H1 (cell line): Measurements from ENCODE around the gene DIPK2A. TPM values are rescaled to one million over a fixed set of nuclear protein-coding genes. Genes with fewer than 3 reads are reported as not detected.

Experiments used
- CTCF ChIA-PET: fragments of 300-600 bp; sonication (Branson Sonifier 250); formaldehyde crosslinking; loops from one replicate; lab custom pipeline; 2021; ENCODE audit not compliant: partially characterized antibody; lab: Charles Lee
- POLR2A ChIA-PET: fragments of 300-600 bp; sonication (Branson Sonifier 250); formaldehyde crosslinking; loops from one replicate; lab custom pipeline; 2021; ENCODE audit warnings: inconsistent platforms; ENCODE audit not compliant: partially characterized antibody; lab: Charles Lee
- DNase-seq, 2 experiments: peaks; one replicate each; pipeline versions ENCODE4 v3.0.0 to v3.0.0-alpha.2; 2010 to 2022; ENCODE audit warnings: low spot score in 2 of 2, low read depth in 1 of 2, mixed read lengths in 1 of 2
- FAIRE-seq: peaks from 2 replicates; lab custom pipeline; 2011; peaks lifted over from hg19 to GRCh38; lab: Jason Lieb, UNC
- H2AFZ ChIP-seq: 2 replicates; pipeline ENCODE4 v1.8.1; 2012; ENCODE audit warnings: low read length, inconsistent platforms
- H2AK5ac ChIP-seq: 2 replicates; pipeline ENCODE4 v1.6.1; 2013; ENCODE audit warnings: low read depth, low read length
- H2BK120ac ChIP-seq: replicated peaks from 2 replicates; pipeline ENCODE3; 2013; ENCODE audit warnings: low read depth, low read length, inconsistent platforms
- H2BK12ac ChIP-seq: 2 replicates; pipeline ENCODE4 v1.6.1; 2013; ENCODE audit warnings: low read depth, low read length
- H2BK15ac ChIP-seq: 2 replicates; pipeline ENCODE4 v1.6.1; 2013; ENCODE audit warnings: low read length
- H2BK20ac ChIP-seq: 2 replicates; pipeline ENCODE4 v1.6.1; 2013; ENCODE audit warnings: low read length
- H2BK5ac ChIP-seq: 2 replicates; pipeline ENCODE4 v1.6.1; 2013; ENCODE audit warnings: low read depth, low read length
- H3K14ac ChIP-seq: 2 replicates; pipeline ENCODE4 v1.6.1; 2013; ENCODE audit warnings: inconsistent platforms; ENCODE audit not compliant: insufficient read length
- H3K18ac ChIP-seq: 2 replicates; pipeline ENCODE4 v1.6.1; 2013; ENCODE audit warnings: low read length; ENCODE audit errors: extremely low read depth
- H3K23ac ChIP-seq: 2 replicates; pipeline ENCODE4 v1.6.1; 2013; ENCODE audit warnings: inconsistent platforms; ENCODE audit not compliant: insufficient read length
- H3K23me2 ChIP-seq: 2 replicates; pipeline ENCODE4 v1.6.1; 2013; ENCODE audit warnings: low read depth, low read length
- H3K27ac ChIP-seq: 2 replicates; pipeline ENCODE4 v1.6.1; 2011; ENCODE audit warnings: low read depth, low read length, inconsistent platforms
- H3K27me3 ChIP-seq, 4 experiments: replicated peaks in 1 of 4; 1 replicate in 1 of 4; 2 replicates in 3 of 4; pipeline versions ENCODE4 v1.6.1 to v1.8.1; 2011 to 2013; ENCODE audit warnings: low read length in 3 of 4, mild to moderate bottlenecking in 3 of 4, inconsistent platforms in 2 of 4, mixed read lengths in 2 of 4, moderate library complexity in 1 of 4; ENCODE audit not compliant: control insufficient read depth in 3 of 4, insufficient read depth in 3 of 4; ENCODE audit errors: extremely low read depth in 1 of 4
- H3K36me3 ChIP-seq, 4 experiments: 2 replicates each; pipeline versions ENCODE4 v1.6.1 to v1.8.1; 2011 to 2013; ENCODE audit warnings: mild to moderate bottlenecking in 4 of 4, low read length in 3 of 4, moderate library complexity in 2 of 4, control low read depth in 1 of 4, inconsistent platforms in 1 of 4; ENCODE audit not compliant: insufficient read depth in 4 of 4, control insufficient read depth in 2 of 4
- H3K4ac ChIP-seq: replicated peaks from 2 replicates; pipeline ENCODE3; 2013; ENCODE audit warnings: low read length, low read depth, mixed read lengths, inconsistent platforms; ENCODE audit not compliant: insufficient read length
- H3K4me1 ChIP-seq, 4 experiments: replicated peaks in 1 of 4; 1 replicate in 1 of 4; 2 replicates in 3 of 4; pipeline versions ENCODE4 v1.6.1 to v1.8.1; 2011 to 2013; ENCODE audit warnings: low read length in 3 of 4, inconsistent platforms in 2 of 4, mixed read lengths in 1 of 4; ENCODE audit not compliant: insufficient read depth in 4 of 4, control insufficient read depth in 3 of 4
- H3K4me2 ChIP-seq, 2 experiments: 2 replicates each; pipeline versions ENCODE4 v1.6.1 to v1.8.1; 2011 to 2013; ENCODE audit warnings: low read depth in 2 of 2, low read length in 2 of 2, control low read depth in 1 of 2, inconsistent platforms in 1 of 2, mild to moderate bottlenecking in 1 of 2; ENCODE audit not compliant: insufficient read depth in 1 of 2
- H3K4me3 ChIP-seq, 4 experiments: fragments of 200-600, 300-600 bp in 1 of 4; sonication (generic), shearing (Covaris generic), sonication (Bioruptor Twin) in 1 of 4; 2 replicates each; pipeline versions ENCODE4 v1.5.1 to v1.8.1; 2011 to 2016; ENCODE audit warnings: low read length in 4 of 4, low read depth in 3 of 4, control low read depth in 2 of 4, inconsistent platforms in 2 of 4, mild to moderate bottlenecking in 2 of 4, mixed read lengths in 1 of 4, moderate library complexity in 1 of 4; ENCODE audit not compliant: insufficient read depth in 2 of 4; ENCODE audit errors: extremely low read depth in 1 of 4
- H3K56ac ChIP-seq: replicated peaks from 2 replicates; pipeline ENCODE3; 2013; ENCODE audit warnings: low read depth, mild to moderate bottlenecking, mixed read lengths, low read length, inconsistent platforms; ENCODE audit not compliant: insufficient read length
- H3K79me1 ChIP-seq: 2 replicates; pipeline ENCODE4 v1.6.1; 2013; ENCODE audit warnings: low read depth, low read length, control low read depth
- H3K79me2 ChIP-seq, 2 experiments: 2 replicates each; pipeline versions ENCODE4 v1.6.1 to v1.8.1; 2012 to 2013; ENCODE audit warnings: low read length in 2 of 2, mild to moderate bottlenecking in 2 of 2, inconsistent platforms in 1 of 2; ENCODE audit not compliant: insufficient read depth in 2 of 2, control insufficient read depth in 1 of 2
- H3K9ac ChIP-seq, 4 experiments: replicated peaks in 1 of 4; 1 replicate in 1 of 4; 2 replicates in 3 of 4; pipeline versions ENCODE4 v1.6.1 to v1.8.1; 2011 to 2013; ENCODE audit warnings: low read depth in 3 of 4, low read length in 3 of 4, control low read depth in 2 of 4, mild to moderate bottlenecking in 2 of 4, moderate library complexity in 2 of 4, inconsistent platforms in 1 of 4; ENCODE audit errors: extremely low read depth in 1 of 4
- H3K9me3 ChIP-seq, 2 experiments: 2 replicates each; pipeline versions ENCODE4 v1.6.1 to v1.8.1; 2012 to 2013; ENCODE audit warnings: mild to moderate bottlenecking in 2 of 2, moderate library complexity in 2 of 2, control low read depth in 1 of 2, inconsistent platforms in 1 of 2, low read depth in 1 of 2, low read length in 1 of 2, mixed read lengths in 1 of 2; ENCODE audit not compliant: insufficient read depth in 2 of 2
- H4K20me1 ChIP-seq, 2 experiments: replicated peaks in 1 of 2; 2 replicates each; pipeline versions ENCODE3 to v1.8.1; 2011 to 2013; ENCODE audit warnings: inconsistent platforms in 2 of 2, low read length in 2 of 2, mild to moderate bottlenecking in 1 of 2; ENCODE audit not compliant: insufficient read depth in 2 of 2, control insufficient read depth in 1 of 2
- H4K5ac ChIP-seq: 2 replicates; pipeline ENCODE4 v1.6.1; 2013; ENCODE audit warnings: low read length, low read depth, mixed read lengths, inconsistent platforms; ENCODE audit not compliant: insufficient read length
- H4K8ac ChIP-seq: 2 replicates; pipeline ENCODE4 v1.8.0; 2013; ENCODE audit warnings: mild to moderate bottlenecking, moderate library complexity, low read length, inconsistent platforms; ENCODE audit not compliant: insufficient read depth; ENCODE audit errors: extremely low read depth
- H4K91ac ChIP-seq: replicated peaks from 2 replicates; pipeline ENCODE3; 2013; ENCODE audit warnings: low read length, mixed read lengths, inconsistent platforms; ENCODE audit not compliant: insufficient read length
- BACH1 ChIP-seq: IDR thresholded peaks from 2 replicates; pipeline ENCODE4 v1.6.1; 2012; ENCODE audit warnings: low read length, improper control_type of control experiment
- CBX8 ChIP-seq: fragments of 300-800, 300-1000 bp; sonication (generic); IDR thresholded peaks from 2 replicates; pipeline ENCODE4 v1.7.1; 2016; ENCODE audit warnings: low read depth, low read length, borderline replicate concordance
- EZH2 ChIP-seq: fragments of 200-600 bp; sonication (generic); IDR thresholded peaks from 2 replicates; pipeline ENCODE4 v1.7.1; 2012; ENCODE audit warnings: low read depth, mild to moderate bottlenecking, moderate library complexity, low read length, inconsistent platforms; ENCODE audit not compliant: severe bottlenecking
- KDM1A ChIP-seq: fragments of 200-600, 300-600 bp; sonication (generic); IDR thresholded peaks from 2 replicates; pipeline ENCODE4 v1.7.1; 2016; ENCODE audit warnings: mild to moderate bottlenecking, low read length, borderline replicate concordance
- MAFK ChIP-seq: IDR thresholded peaks from 2 replicates; pipeline ENCODE4 v1.6.1; 2012; ENCODE audit warnings: low read depth, mild to moderate bottlenecking, improper control_type of control experiment, low read length
- SAP30 ChIP-seq: fragments of 300-600 bp; sonication (generic); IDR thresholded peaks from 2 replicates; pipeline ENCODE4 v1.7.1; 2012; ENCODE audit warnings: low read length, moderate library complexity, mild to moderate bottlenecking, inconsistent platforms; ENCODE audit not compliant: insufficient read depth, insufficient replicate concordance
- SIN3A ChIP-seq, 2 experiments: IDR thresholded peaks in 1 of 2; conservative IDR thresholded peaks in 1 of 2; 2 replicates each; pipeline ENCODE4 v1.6.1; 2011 to 2012; ENCODE audit warnings: low read length in 2 of 2, improper control_type of control experiment in 1 of 2, low read depth in 1 of 2, mild to moderate bottlenecking in 1 of 2
- WGBS, 2 experiments: shearing (Covaris generic) in 1 of 2; methylation state at CpG; one replicate each; pipeline versions ENCODE4 v1.1.6 to v1.1.7; 2013 to 2015; ENCODE audit warnings: low lambda C conversion rate in 2 of 2, mixed read lengths in 2 of 2, inconsistent platforms in 1 of 2, low coverage in 1 of 2, missing lambda C conversion rate in 1 of 2; ENCODE audit not compliant: insufficient replicate concordance in 2 of 2, insufficient coverage in 1 of 2, insufficient read length in 1 of 2; ENCODE audit errors: extremely low coverage in 1 of 2, missing lambda C conversion rate in 1 of 2; 5-methylcytosine and 5-hydroxymethylcytosine counted together
- polyA plus RNA-seq, 7 experiments: library from polyadenylated mRNA; depleted of rRNA in 3 of 7; stranded (reverse) in 5 of 7; unstranded in 2 of 7; fragments of >200 nt in 5 of 7; fragments of 200-250 nt in 2 of 7; gene quantifications; 1 replicate in 5 of 7; 2 replicates in 1 of 7; 4 replicates in 1 of 7; pipeline versions ENCODE4 v1.2.1 to v1.2.3, GENCODE V29; 2011 to 2013; ENCODE audit warnings: missing spikeins in 2 of 7, mixed read lengths in 2 of 7
- total RNA-seq: library from RNA; stranded (reverse); fragmentation: NEBNext Ultra II Directional; extraction: Animal tissue kit (Norgen Biotek cat#: 25700); gene quantifications from 2 replicates; pipeline ENCODE4 v1.2.1, GENCODE V29; 2021

Gene DIPK2A
- total and polyA plus RNA-seq, 2 of the 8 experiments (the other 6 are each of a cell fraction or from before 2014, with no cell fraction given), result 18.4 to 28.7 TPM

GRCh38 chr3:143977341-143978262, 6.0 kb downstream of the DIPK2A start:
- Histone ChIP-seq H4K5ac (no peak overlapping the region), H3K23me2 (peaks cover 9% of the 10 kb centered on the region), H3K23ac (no peak overlapping the region), H4K91ac (no peak overlapping the region), H3K4me2 (0 out of 4 replicates have a peak overlapping the region, but pooled peaks of 1 of the 2 experiments have one; percentile 14), H3K18ac (no peak overlapping the region), H3K27ac (no peak overlapping the region), H2AK5ac (no peak overlapping the region), H2AFZ (no peak overlapping the region), H4K20me1 (peaks cover 4 to 7% of the 10 kb centered on the region in 2 experiments), H4K8ac (no peak overlapping the region), H3K4ac (no peak overlapping the region), H3K79me2 (peaks cover 4 to 95% of the 10 kb centered on the region in 2 experiments; a peak in 3 of 4 replicates), H3K79me1 (0 out of 2 replicates have a peak, but pooled peaks cover 2% of the 10 kb centered on the region), H3K36me3 (peaks cover 0 to 3% (median 0%) of the 10 kb centered on the region in 4 experiments; a peak in 1 of 8 replicates), H2BK12ac (no peak overlapping the region), H2BK5ac (no peak overlapping the region), H3K56ac (no peak overlapping the region), H3K27me3 (no peaks in the 10 kb centered on the region), H3K4me3 (no peak overlapping the region), H3K9me3 (no peaks in the 10 kb centered on the region), H2BK15ac (no peak overlapping the region), H2BK20ac (no peak overlapping the region), H2BK120ac (no peak overlapping the region), H3K14ac (no peak overlapping the region), H3K4me1 (peaks cover 0 to 4% (median 0%) of the 10 kb centered on the region in 4 experiments; a peak in 3 of 7 replicates), H3K9ac (no peak overlapping the region)
- WGBS, 2 experiments, result 74% methylated on average over 4 of the region's 4 CpGs; no CpG with 5 or more reads in 1 of the 2 experiments
- DNase-seq (no peak), FAIRE-seq (no peak)
- CTCF ChIA-PET, result interaction anchor here (0.7 to 1.7 kb wide), 5 partner anchors 14 to 247 kb away, joined by 3 read pairs; no protein-coding TSS in a partner anchor
- TF ChIP-seq KDM1A, result no peak
- no peak for TF ChIP-seq EZH2
- no peak for TF ChIP-seq BACH1
- TF ChIP-seq SIN3A (conservative IDR thresholded peaks at IDR 0.05 in 1 of 2, IDR thresholded peaks at IDR 0.05 in 1 of 2; ENCODE audit: low read depth in 1 of 2, low read length in 2 of 2), result no peak
- no peak for TF ChIP-seq MAFK
- no peak for TF ChIP-seq CBX8
- TF ChIP-seq SAP30, result no peak
- POLR2A ChIA-PET, result no interaction called here
